Sigmoid colon (tissue), 4 donors: Measurements from ENCODE around the gene UCHL1.

Experiments used
- CTCF ChIP-seq, 4 experiments: fragments of 450-650 bp in 3 of 4; fragments of 200-600 bp in 1 of 4; IDR thresholded peaks; one replicate each; pipeline ENCODE4 v1.5.1; 2016 to 2019; ENCODE audit warnings: antibody characterized with exemption in 4 of 4, mild to moderate bottlenecking in 3 of 4, moderate library complexity in 2 of 4
- EP300 ChIP-seq, 4 donors: sonication (generic); formaldehyde crosslinking; IDR thresholded peaks; one replicate each; pipeline ENCODE4 v1.6.1; 2017; ENCODE audit warnings: antibody characterized with exemption in 4 of 4
- POLR2A ChIP-seq, 2 donors: fragments of 450-650 bp; IDR thresholded peaks; one replicate each; pipeline ENCODE4 v1.6.1; 2016; ENCODE audit warnings: antibody characterized with exemption in 2 of 2, mild to moderate bottlenecking in 2 of 2, moderate library complexity in 2 of 2
- POLR2AphosphoS5 ChIP-seq, 4 donors: sonication (generic); formaldehyde crosslinking; IDR thresholded peaks; one replicate each; pipeline ENCODE4 v1.6.1; 2017; ENCODE audit warnings: antibody characterized with exemption in 4 of 4

- TF ChIP-seq CTCF (IDR thresholded peaks at IDR 0.05) (no peak), EP300 (IDR thresholded peaks at IDR 0.05) (no peak), POLR2A (IDR thresholded peaks at IDR 0.05) (no peak), POLR2AphosphoS5 (IDR thresholded peaks at IDR 0.05) (no peak)
Observed at GRCh38 chr4:41217020-41217333, 39.8 kb upstream of the UCHL1 start.
